Stomach (tissue), 9 donors: Measurements from ENCODE around the gene APRT. TPM values are rescaled to one million over a fixed set of nuclear protein-coding genes. Genes with fewer than 3 reads are reported as not detected.

Source experiments
- DNase-seq, 2 donors: peaks; one replicate each; pipeline versions ENCODE4 v3.0.0 to v3.0.0-alpha.2; 2013 to 2019
- H3K27ac ChIP-seq, 5 donors: fragments of 200-600 bp in 4 of 5; sonication (generic) in 4 of 5; one replicate each; pipeline ENCODE4 v1.5.1; 2013 to 2019; ENCODE audit warnings: mild to moderate bottlenecking in 1 of 5, moderate library complexity in 1 of 5
- H3K27me3 ChIP-seq, 3 donors: fragments of 200-600 bp; sonication (generic); one replicate each; pipeline ENCODE4 v1.5.1; 2017 to 2019; ENCODE audit warnings: mixed run types in 1 of 3
- H3K36me3 ChIP-seq, 4 donors: fragments of 200-600 bp; sonication (generic); 1 replicate in 3 of 4; 2 replicates in 1 of 4; pipeline ENCODE4 v1.5.1; 2016 to 2019
- H3K4me1 ChIP-seq, 4 donors: fragments of 200-600 bp; sonication (generic); one replicate each; pipeline ENCODE4 v1.5.1; 2016 to 2019
- H3K4me3 ChIP-seq, 4 donors: fragments of 200-600 bp; sonication (generic) in 3 of 4; one replicate each; pipeline ENCODE4 v1.5.1; 2016 to 2019; ENCODE audit warnings: mild to moderate bottlenecking in 1 of 4
- H3K9me3 ChIP-seq, 4 donors: fragments of 200-600 bp; sonication (generic); one replicate each; pipeline ENCODE4 v1.5.1; 2016 to 2019
- CTCF ChIP-seq, 7 experiments: fragments of 450-650 bp in 4 of 7; fragments of 200-600 bp in 3 of 7; sonication (generic) in 3 of 7; IDR thresholded peaks; one replicate each; pipeline ENCODE4 v1.5.1; 2016 to 2019; ENCODE audit warnings: antibody characterized with exemption in 7 of 7, control low read depth in 2 of 7, mild to moderate bottlenecking in 1 of 7
- EP300 ChIP-seq: sonication (generic); formaldehyde crosslinking; IDR thresholded peaks from one replicate; pipeline ENCODE4 v1.6.1; 2017; ENCODE audit warnings: antibody characterized with exemption
- POLR2A ChIP-seq, 4 donors: fragments of 450-650 bp; IDR thresholded peaks; one replicate each; pipeline ENCODE4 v1.6.1; 2016; ENCODE audit warnings: antibody characterized with exemption in 4 of 4, control low read depth in 2 of 4, mild to moderate bottlenecking in 1 of 4, moderate library complexity in 1 of 4
- POLR2AphosphoS5 ChIP-seq, 3 donors: sonication (generic); formaldehyde crosslinking; IDR thresholded peaks; one replicate each; pipeline ENCODE4 v1.6.1; 2016; ENCODE audit warnings: antibody characterized with exemption in 3 of 3
- WGBS, 5 donors: extraction: QIAGEN DNeasy Blood & Tissue Kit in 3 of 5; methylation state at CpG; one replicate each; pipeline versions ENCODE4 v1.1.5 to v1.1.7; 2013 to 2018; 5-methylcytosine and 5-hydroxymethylcytosine counted together
- intact Hi-C: fragments of 100-400 bp; cut with DNase I; formaldehyde crosslinking; loops from one replicate; pipeline ENCODE4 v1.15.1; 2023; ENCODE audit warnings: low total_unique reads
- polyA plus RNA-seq, 3 donors: library from polyadenylated mRNA; stranded (reverse); fragments of 200-250 nt; gene quantifications; one replicate each; pipeline ENCODE4 v1.2.3, GENCODE V29; 2013
- total RNA-seq, 5 donors: library from RNA; depleted of rRNA; stranded (reverse); fragments of >200 nt; gene quantifications; one replicate each; pipeline versions ENCODE4 v1.1.0 to v1.2.3, GENCODE V29; 2014 to 2016
- donor health status: healthy with polysubstance abuse.
- donor health status: Bipolar disorder and iron deficiency.
- donor health status: healthy.

Gene APRT
- total and polyA plus RNA-seq, 8 donors: 18.1 to 340 (median 232) TPM

GRCh38 chr16:88806491-88807111, 5.1 kb downstream of the APRT start:
- H3K27ac ChIP-seq: no peak overlapping the region
- no peak for DNase-seq
- TF ChIP-seq CTCF (IDR thresholded peaks at IDR 0.05): no peak
- no peak for TF ChIP-seq EP300
- TF ChIP-seq POLR2AphosphoS5 (IDR thresholded peaks at IDR 0.05): no peak
- TF ChIP-seq POLR2A (IDR thresholded peaks at IDR 0.05): no peak
- H3K4me3 ChIP-seq: no peak overlapping the region
- H3K36me3 ChIP-seq: peaks cover 9 to 32% (median 27%) of the 10 kb centered on the region in 4 donors
- intact Hi-C loops: no loop called here
- 82 to 88% (median 83%) methylated on average over 9 to 27 of the region's 27 CpGs for WGBS, 5 donors
- peaks cover 0 to 10% (median 5%) of the 10 kb centered on the region in 3 donors for H3K27me3 ChIP-seq
- H3K9me3 ChIP-seq: no peaks in the 10 kb centered on the region
- peaks cover 32 to 57% (median 55%) of the 10 kb centered on the region in 4 donors for H3K4me1 ChIP-seq

GRCh38 chr16:88805887-88806393, 5.8 kb downstream of the APRT start:
- no peak for DNase-seq
- intact Hi-C loops: no loop called here
- WGBS, 5 donors: 89 to 94% (median 91%) methylated on average over 9 to 21 of the region's 21 CpGs

GRCh38 chr16:88805340-88805715, 6.4 kb downstream of the APRT start:
- TF ChIP-seq CTCF (IDR thresholded peaks at IDR 0.05) (no peak), POLR2AphosphoS5 (IDR thresholded peaks at IDR 0.05) (no peak), EP300 (no peak), POLR2A (IDR thresholded peaks at IDR 0.05) (no peak)
- Histone ChIP-seq H3K36me3 (peaks cover 9 to 32% (median 27%) of the 10 kb centered on the region in 4 donors), H3K9me3 (no peaks in the 10 kb centered on the region), H3K4me3 (peak overlapping the region in 2 of 4 donors; percentile 75 to 83), H3K4me1 (peaks cover 23 to 46% (median 44%) of the 10 kb centered on the region in 4 donors), H3K27me3 (peaks cover 0 to 10% (median 5%) of the 10 kb centered on the region in 3 donors), H3K27ac (no peak overlapping the region)
- WGBS, 5 donors: 78 to 94% (median 86%) methylated on average over 6 to 22 of the region's 22 CpGs
- no peak for DNase-seq
- intact Hi-C loops: no loop called here

More at GRCh38 chr16:88805887-88806393, 5.8 kb downstream of the APRT start:
- H3K9me3 ChIP-seq: no peaks in the 10 kb centered on the region
- peaks cover 9 to 32% (median 27%) of the 10 kb centered on the region in 4 donors for H3K36me3 ChIP-seq
- no peak for TF ChIP-seq POLR2A (IDR thresholded peaks at IDR 0.05)
- TF ChIP-seq CTCF (IDR thresholded peaks at IDR 0.05): no peak
- no peak for TF ChIP-seq EP300
- no peak for TF ChIP-seq POLR2AphosphoS5 (IDR thresholded peaks at IDR 0.05)
- peaks cover 0 to 10% (median 5%) of the 10 kb centered on the region in 3 donors for H3K27me3 ChIP-seq
- H3K4me3 ChIP-seq: no peak overlapping the region
- H3K4me1 ChIP-seq: peaks cover 30 to 53% (median 50%) of the 10 kb centered on the region in 4 donors
- no peak overlapping the region for H3K27ac ChIP-seq

- peak in 1 of 2 donors; percentile 66 for DNase-seq
- Histone ChIP-seq H3K9me3 (no peaks in the 10 kb centered on the region), H3K36me3 (peaks cover 8 to 30% (median 23%) of the 10 kb centered on the region in 4 donors), H3K27me3 (peaks cover 0 to 10% (median 5%) of the 10 kb centered on the region in 3 donors), H3K4me1 (peaks cover 18 to 41% (median 38%) of the 10 kb centered on the region in 4 donors), H3K27ac (no peak overlapping the region), H3K4me3 (peak overlapping the region in 3 of 4 donors; percentile 67 to 83 (median 75))
- TF ChIP-seq POLR2AphosphoS5 (IDR thresholded peaks at IDR 0.05) (no peak), POLR2A (IDR thresholded peaks at IDR 0.05) (no peak), EP300 (no peak), CTCF (IDR thresholded peaks at IDR 0.05) (no peak)
- intact Hi-C loops: no loop called here
- WGBS, 5 donors: 17 to 38% (median 25%) methylated on average over 19 to 39 of the region's 39 CpGs
Observed at GRCh38 chr16:88804552-88805339, 7.0 kb downstream of the APRT start.
